ENCODE measurements around the gene KRTAP4-7. TPM values are rescaled to one million over a fixed set of nuclear protein-coding genes. Genes with fewer than 3 reads are reported as not detected.
"Not testable (repeated sequence)": the region's sequence is repeated elsewhere in the genome, so short reads cannot be mapped to it uniquely, and the experiment has no call there.

The KRTAP4-7 gene
- total RNA-seq (ENCODE audit: unreplicated experiment) = not detected
- long read RNA-seq = 0 reads

DNA sequence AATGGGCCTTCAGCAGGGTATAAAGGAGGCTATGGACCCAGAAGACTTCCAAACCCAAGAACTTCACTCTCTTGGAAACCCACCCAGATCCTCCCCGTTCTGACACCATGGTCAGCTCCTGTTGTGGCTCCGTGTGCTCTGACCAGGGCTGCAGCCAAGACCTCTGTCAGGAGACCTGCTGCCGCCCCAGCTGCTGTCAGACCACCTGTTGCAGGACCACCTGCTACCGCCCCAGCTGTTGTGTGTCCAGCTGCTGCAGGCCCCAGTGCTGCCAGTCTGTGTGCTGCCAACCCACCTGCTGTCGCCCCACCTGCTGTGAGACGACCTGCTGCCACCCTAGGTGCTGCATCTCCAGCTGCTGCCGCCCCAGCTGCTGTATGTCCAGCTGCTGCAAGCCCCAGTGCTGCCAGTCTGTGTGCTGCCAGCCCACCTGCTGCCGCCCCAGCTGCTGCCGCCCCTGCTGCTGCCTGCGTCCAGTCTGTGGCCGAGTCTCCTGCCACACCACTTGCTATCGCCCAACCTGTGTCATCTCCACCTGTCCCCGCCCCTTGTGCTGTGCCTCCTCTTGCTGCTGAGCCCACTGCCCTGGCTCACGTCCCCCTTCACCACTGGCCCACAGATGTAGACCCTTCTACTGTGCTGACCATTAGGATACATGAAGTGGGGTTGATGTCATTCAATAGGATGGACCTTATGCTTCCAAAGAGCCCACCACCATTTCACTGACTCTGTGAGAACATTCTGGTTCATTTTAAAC lies at the start of gene KRTAP4-7:
Gene KRTAP4-7, plus strand, starts transcription at position 51 of the 757 bp plus-strand sequence. Its CDS starts 57 bp downstream, at position 108.
- H3K4me1 Mint-ChIP-seq (ENCODE audit: unreplicated experiment); H3K27me3 Mint-ChIP-seq (ENCODE audit: unreplicated experiment); H3K27ac Mint-ChIP-seq (ENCODE audit: unreplicated experiment); H3K36me3 Mint-ChIP-seq (ENCODE audit: low read depth, unreplicated experiment); H3K9me3 Mint-ChIP-seq (ENCODE audit: unreplicated experiment); H3K4me3 Mint-ChIP-seq (ENCODE audit: unreplicated experiment); DNase-seq (ENCODE audit: low spot score): not testable (repeated sequence)

DNA sequence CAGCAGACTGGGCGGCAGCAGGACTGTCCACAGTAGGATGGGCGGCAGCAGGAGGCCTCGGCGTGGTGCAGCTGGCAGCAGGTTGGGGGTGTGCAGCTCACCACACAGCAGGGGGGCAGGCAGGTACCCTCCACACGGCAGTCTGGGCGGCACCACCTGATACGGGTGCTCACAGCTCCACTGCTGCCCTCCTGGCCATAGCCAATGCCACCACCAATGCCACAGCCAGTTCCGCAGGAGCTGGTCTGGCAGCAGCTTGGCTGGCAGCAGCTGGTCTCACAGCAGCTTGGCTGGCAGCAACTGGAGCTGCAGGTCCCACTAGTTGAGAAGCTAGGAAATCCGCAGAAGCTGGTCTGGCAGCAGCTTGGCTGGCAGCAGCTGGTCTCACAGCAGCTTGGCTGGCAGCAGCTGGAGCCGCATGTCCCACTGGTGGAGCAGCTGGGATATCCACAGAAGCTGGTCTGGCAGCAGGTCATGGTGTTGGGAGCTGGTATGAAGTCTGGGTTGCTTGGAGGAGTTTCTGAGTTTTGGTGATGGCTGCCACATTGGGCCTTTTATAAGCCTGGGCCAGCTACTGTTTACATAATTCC lies 49.5 kb upstream of the KRTAP4-7 start, which contains the start of gene KRTAP1-3:
Gene KRTAP1-3, minus strand, starts transcription at position 529 of the 590 bp plus-strand sequence. Its CDS starts 53 bp downstream, at position 476.
- not testable (repeated sequence) for H3K9me3 Mint-ChIP-seq (ENCODE audit: unreplicated experiment); H3K27me3 Mint-ChIP-seq (ENCODE audit: unreplicated experiment); H3K27ac Mint-ChIP-seq (ENCODE audit: unreplicated experiment); DNase-seq (ENCODE audit: low spot score); H3K4me1 Mint-ChIP-seq (ENCODE audit: unreplicated experiment); H3K4me3 Mint-ChIP-seq (ENCODE audit: unreplicated experiment); H3K36me3 Mint-ChIP-seq (ENCODE audit: low read depth, unreplicated experiment)

- TF ChIP-seq, protein P1, sequence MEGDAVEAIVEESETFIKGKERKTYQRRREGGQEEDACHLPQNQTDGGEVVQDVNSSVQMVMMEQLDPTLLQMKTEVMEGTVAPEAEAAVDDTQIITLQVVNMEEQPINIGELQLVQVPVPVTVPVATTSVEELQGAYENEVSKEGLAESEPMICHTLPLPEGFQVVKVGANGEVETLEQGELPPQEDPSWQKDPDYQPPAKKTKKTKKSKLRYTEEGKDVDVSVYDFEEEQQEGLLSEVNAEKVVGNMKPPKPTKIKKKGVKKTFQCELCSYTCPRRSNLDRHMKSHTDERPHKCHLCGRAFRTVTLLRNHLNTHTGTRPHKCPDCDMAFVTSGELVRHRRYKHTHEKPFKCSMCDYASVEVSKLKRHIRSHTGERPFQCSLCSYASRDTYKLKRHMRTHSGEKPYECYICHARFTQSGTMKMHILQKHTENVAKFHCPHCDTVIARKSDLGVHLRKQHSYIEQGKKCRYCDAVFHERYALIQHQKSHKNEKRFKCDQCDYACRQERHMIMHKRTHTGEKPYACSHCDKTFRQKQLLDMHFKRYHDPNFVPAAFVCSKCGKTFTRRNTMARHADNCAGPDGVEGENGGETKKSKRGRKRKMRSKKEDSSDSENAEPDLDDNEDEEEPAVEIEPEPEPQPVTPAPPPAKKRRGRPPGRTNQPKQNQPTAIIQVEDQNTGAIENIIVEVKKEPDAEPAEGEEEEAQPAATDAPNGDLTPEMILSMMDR (IDR thresholded peaks at IDR 0.05; ENCODE audit: unreplicated experiment) = no peak
- H3K4me3 Mint-ChIP-seq (ENCODE audit: unreplicated experiment) = no peak overlapping the region
- no peaks in the 10 kb centered on the region for H3K4me1 Mint-ChIP-seq (ENCODE audit: unreplicated experiment)
- H3K27ac Mint-ChIP-seq (ENCODE audit: unreplicated experiment) = no peak overlapping the region
- no peaks in the 10 kb centered on the region for H3K36me3 Mint-ChIP-seq (ENCODE audit: low read depth, unreplicated experiment)
- H3K27me3 Mint-ChIP-seq (ENCODE audit: unreplicated experiment) = peaks cover 3% of the 10 kb centered on the region
- no peak for DNase-seq (ENCODE audit: low spot score)
- no peaks in the 10 kb centered on the region for H3K9me3 Mint-ChIP-seq (ENCODE audit: unreplicated experiment)
These were observed 46.0 kb upstream of the KRTAP4-7 start for GRCh38 chr17:41037853-41038350.

- not testable (repeated sequence) for H3K9me3 Mint-ChIP-seq (ENCODE audit: unreplicated experiment); H3K4me1 Mint-ChIP-seq (ENCODE audit: unreplicated experiment); H3K27me3 Mint-ChIP-seq (ENCODE audit: unreplicated experiment); DNase-seq (ENCODE audit: low spot score); H3K36me3 Mint-ChIP-seq (ENCODE audit: low read depth, unreplicated experiment); H3K27ac Mint-ChIP-seq (ENCODE audit: unreplicated experiment); H3K4me3 Mint-ChIP-seq (ENCODE audit: unreplicated experiment)
These were observed 43.0 kb upstream of the KRTAP4-7 start, which contains the start of gene KRTAP1-1 for GRCh38 chr17:41040783-41041571. TSS of gene KRTAP1-1 (minus strand) at chr17:41041450. CDS start at chr17:41041397, 53 bp downstream.

DNA sequence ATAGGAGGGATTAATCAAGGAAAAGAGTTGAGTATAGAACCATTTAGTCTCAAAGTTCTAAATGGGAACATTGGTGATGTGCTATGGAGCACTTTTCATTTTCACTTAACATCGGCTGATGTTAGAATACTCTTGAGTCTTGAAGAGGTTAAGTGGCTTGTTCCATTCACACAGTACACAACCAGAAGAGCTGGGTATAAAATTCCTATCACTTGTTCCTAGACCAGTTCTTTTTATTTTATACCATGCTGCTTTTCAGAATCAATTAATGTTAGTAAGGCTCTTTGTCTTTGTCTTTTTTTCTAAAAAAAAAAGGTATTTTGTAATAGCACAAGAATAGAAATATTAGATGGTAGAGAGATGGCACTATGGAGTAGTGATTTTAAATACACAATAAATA lies 41.0 kb upstream of the KRTAP4-7 start:
- H3K27me3 Mint-ChIP-seq (ENCODE audit: unreplicated experiment) = peaks cover 3% of the 10 kb centered on the region

DNA sequence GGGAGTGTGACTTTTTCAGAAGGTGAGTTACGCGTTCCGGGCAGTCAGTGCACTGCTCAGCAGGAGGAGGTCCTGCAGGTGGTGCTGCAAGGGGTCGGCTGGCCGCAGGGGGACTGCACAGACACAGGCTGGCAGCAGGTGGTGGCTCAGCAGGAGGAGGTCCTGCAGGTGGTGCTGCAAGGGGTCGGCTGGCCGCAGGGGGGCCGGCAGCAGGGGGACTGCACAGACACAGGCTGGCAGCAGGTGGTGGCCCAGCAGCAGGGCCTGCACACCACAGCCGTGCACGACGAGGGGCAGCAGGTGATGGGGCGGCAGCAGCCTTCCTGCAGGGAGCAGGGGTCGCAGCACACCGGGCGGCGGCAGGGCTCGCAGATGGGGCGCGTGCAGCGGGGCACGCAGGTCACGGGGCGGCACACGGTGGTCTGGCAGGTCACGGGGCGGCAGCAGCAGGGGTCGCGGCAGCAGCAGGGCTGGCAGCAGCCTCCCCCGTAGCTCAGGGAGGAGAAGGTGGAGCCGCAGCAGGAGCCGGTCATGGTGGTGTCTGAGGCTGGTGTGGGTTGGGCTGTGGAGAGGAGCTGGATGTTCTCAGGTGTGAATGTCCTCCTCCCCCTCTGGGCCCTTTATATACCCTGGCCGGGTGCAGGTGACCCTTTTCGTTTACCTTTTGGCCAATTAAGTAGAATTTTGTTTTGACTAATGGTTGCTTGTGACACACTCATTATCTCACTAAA lies 37.0 kb upstream of the KRTAP4-7 start, which contains the start of gene KRTAP2-1:
Gene KRTAP2-1, minus strand, starts transcription at position 582 of the 731 bp plus-strand sequence. Its CDS starts 49 bp downstream, at position 533.
- not testable (repeated sequence) for H3K36me3 Mint-ChIP-seq (ENCODE audit: low read depth, unreplicated experiment); H3K4me1 Mint-ChIP-seq (ENCODE audit: unreplicated experiment); H3K4me3 Mint-ChIP-seq (ENCODE audit: unreplicated experiment); DNase-seq (ENCODE audit: low spot score); H3K27me3 Mint-ChIP-seq (ENCODE audit: unreplicated experiment); H3K27ac Mint-ChIP-seq (ENCODE audit: unreplicated experiment); H3K9me3 Mint-ChIP-seq (ENCODE audit: unreplicated experiment)

More for the DNA sequence above, 41.0 kb upstream of the KRTAP4-7 start:
- no peak overlapping the region for H3K27ac Mint-ChIP-seq (ENCODE audit: unreplicated experiment)
- H3K9me3 Mint-ChIP-seq (ENCODE audit: unreplicated experiment) = no peaks in the 10 kb centered on the region
- TF ChIP-seq, protein P1 (IDR thresholded peaks at IDR 0.05; ENCODE audit: unreplicated experiment) = no peak
- no peaks in the 10 kb centered on the region for H3K4me1 Mint-ChIP-seq (ENCODE audit: unreplicated experiment)
- no peak for DNase-seq (ENCODE audit: low spot score)
- H3K4me3 Mint-ChIP-seq (ENCODE audit: unreplicated experiment) = no peak overlapping the region
- H3K36me3 Mint-ChIP-seq (ENCODE audit: low read depth, unreplicated experiment) = no peaks in the 10 kb centered on the region
